Caki2 (cell line): ENCODE data around the gene CASKIN2. TPM values are rescaled to one million over a fixed set of nuclear protein-coding genes. Genes with fewer than 3 reads are reported as not detected.

Source experiments
- DNase-seq: peaks from one replicate; pipeline ENCODE4 v3.0.0-alpha.2; 2015; ENCODE audit warnings: low read depth
- in situ Hi-C: cut with HindIII; loops from 2 replicates; pipeline ENCODE4 v1.10.0; 2016; ENCODE audit warnings: low sequenced_read_pairs, low pct_unique_long_range_greater_than_20kb, mixed read lengths
- total RNA-seq: library from RNA; depleted of rRNA; stranded (reverse); fragments of >200 nt; shearing (Covaris generic); gene quantifications from 2 replicates; pipeline ENCODE4 v1.2.3, GENCODE V29; 2014; ENCODE audit warnings: low replicate concordance

CASKIN2 gene
- total RNA-seq, 1 experiment from 2014 or later, result 12.9 TPM

DNA sequence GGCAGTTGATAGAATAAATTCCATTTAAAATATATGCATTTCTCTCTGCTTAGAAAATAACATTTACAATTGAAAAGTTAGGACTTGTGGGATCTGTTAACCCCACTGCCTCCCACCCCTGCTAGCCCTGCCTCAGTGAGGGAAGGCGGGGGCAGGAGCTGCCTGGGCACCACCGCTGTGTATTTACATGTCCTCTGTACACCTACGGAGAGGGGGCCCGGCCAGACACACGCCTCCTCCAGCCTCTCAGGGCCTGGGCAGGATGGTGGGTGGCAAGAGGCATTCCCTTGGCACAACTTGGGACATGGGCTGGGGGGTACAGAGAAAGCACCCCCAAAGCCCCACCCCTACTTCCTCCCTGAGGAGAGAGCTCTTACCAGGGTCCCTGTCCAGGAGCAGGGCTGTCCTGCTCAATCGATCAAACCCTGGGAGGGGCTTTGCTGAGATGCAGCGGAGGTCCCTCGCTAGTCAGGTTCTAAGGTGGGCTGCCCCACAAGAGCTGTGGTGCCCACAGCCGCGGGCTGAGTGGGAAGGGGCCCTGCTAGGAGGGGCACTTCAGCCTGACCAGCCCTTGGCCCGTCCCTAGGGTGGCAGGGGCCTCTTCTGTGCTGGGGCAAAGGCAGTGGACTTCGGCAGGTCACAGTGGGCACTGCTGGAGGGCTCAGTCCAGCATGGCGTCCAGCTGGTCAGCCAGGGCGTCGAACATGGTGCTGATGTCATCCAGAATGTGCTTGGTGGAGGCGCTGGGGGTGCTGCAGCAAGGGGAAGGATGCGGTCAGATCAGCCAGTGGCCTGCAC lies 14.7 kb downstream of the CASKIN2 start:
- DNase-seq, result no peak

DNA sequence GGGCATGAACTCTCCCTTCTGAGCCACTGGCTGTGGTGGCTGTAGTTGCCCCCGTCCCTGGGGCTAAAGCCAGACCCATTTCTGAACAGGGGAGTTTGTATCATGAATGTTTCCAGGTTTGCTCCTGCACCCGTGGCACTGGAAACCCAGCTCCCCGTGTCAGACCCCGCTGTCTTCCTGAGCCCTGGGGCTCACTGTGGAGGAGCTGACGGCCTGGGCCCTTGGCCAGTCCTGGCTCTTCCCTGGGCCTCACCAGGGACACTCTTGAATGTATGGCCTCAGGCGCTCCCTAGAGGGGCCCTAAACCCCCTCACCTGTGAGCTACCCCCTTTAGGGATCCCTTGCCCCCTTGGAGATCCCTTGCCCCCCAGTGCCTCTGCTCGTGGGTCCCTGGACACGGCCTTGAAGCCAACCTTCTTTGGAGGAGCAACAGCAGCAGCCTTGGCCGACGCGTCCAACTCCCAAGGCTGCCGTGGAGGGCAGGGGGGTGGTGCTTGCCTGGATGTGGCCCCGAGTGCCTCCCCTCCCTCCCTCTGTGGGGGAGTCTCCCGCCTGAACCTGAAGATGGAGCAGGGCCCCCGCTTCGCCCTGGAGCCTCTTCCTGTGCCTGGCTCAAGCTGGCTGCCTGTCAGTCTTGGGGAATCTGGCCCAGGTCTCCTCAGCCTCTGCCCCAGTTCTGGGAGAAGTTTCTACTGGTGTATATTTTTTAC lies 15.9 kb downstream of the CASKIN2 start:
- DNase-seq, result no peak
- in situ Hi-C loops, result no loop called here

More for the DNA sequence above, 14.7 kb downstream of the CASKIN2 start:
- in situ Hi-C loops, result no loop called here

DNA sequence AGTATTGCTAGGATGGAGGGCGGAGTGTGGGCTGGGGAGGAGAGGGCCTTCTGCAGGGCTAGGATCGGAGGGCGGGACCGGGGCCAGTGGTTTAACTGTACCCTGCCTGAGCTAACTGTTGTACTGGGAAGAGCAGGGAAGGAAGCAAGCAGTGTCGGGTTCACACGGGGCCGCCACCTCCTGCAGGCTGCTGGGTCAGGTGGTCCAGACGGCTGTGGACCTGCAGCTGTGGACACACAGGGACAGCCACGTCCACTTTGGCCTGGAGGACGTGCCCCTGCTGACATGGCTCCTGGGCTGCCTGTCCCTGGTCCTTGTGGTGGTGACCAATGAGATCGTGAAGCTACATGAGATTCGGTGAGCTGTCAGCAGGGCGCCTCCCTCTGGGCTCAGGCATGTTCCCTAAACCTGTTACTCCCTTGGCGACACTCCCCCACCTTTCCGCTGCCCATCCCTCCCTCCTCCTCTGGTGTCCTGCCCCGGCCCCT lies 16.6 kb downstream of the CASKIN2 start:
- DNase-seq, result no peak
- in situ Hi-C loops, result no loop called here

DNA sequence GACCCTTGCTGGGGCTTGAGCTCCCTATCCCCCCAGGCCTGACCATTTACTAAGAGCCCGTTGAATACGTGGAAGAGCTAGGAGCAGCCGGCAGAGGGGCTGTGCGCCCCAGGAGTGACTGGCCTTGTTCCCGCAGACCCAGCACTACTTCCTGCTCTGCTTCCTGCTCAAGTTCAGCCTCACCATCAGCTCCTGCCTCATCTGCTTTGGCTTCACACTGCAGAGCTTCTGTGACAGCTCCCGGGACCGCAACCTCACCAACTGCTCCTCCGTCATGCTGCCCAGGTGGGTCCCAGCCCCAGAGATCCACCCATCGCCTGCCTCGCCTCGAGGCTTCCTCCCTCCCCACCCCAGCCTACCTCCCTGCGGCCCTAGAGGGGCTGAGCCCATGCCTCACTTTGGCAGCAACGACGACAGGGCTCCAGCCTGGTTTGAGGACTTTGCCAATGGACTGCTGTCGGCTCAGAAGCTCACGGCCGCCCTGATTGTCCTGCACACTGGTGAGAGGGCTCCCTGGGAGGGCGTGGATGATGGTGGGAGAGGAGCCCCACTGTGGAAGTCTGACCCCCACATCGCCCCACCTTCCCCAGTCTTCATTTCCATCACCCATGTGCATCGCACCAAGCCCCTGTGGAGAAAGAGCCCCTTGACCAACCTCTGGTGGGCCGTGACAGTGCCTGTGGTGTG lies 17.2 kb downstream of the CASKIN2 start:
- DNase-seq, result no peak
- in situ Hi-C loops, result no loop called here

DNA sequence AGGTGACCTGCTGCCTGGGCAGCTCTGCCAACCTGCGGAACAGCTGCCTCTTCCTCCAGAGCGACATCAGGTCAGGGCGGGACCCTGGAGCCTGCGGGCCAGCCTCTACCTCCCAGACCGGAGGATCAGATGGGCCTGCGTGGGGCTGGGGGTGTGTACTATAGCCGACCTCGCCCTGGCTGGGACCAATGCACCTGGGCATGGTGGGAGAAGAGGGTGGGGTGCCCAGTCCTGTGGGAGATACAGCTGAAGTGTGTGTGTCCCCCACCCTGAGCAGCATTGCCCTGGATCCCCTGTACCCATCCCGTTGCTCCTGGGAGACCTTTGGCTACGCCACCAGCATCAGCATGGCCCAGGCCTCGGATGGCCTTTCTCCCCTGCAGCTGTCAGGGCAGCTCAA lies 19.3 kb downstream of the CASKIN2 start:
- no peak for DNase-seq
- in situ Hi-C loops, result no loop called here

DNA sequence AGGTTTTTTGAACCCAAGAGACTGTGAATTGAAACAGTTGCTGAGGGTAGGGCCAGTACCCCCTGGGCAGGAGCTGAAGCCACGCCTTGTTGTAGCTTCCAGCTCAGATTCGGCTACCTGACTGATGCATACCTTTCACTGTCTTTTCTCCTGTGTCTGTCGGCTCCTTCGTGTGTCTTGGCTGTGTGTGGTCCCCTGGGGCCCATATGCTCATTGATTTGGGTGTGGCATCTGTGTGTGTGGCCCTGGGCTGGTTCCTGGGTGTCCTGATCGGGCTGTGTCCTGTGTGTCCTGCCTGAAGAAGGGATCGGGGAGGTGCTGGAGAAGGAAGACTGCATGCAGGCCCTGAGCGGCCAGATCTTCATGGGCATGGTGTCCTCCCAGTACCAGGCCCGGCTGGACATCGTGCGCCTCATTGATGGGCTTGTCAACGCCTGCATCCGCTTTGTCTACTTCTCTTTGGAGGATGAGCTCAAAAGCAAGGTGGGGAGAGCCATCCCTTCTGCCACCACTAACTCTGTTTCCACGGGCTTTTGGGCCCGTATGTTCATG lies 20.9 kb downstream of the CASKIN2 start:
- in situ Hi-C loops, result no loop called here
- no peak for DNase-seq

DNA sequence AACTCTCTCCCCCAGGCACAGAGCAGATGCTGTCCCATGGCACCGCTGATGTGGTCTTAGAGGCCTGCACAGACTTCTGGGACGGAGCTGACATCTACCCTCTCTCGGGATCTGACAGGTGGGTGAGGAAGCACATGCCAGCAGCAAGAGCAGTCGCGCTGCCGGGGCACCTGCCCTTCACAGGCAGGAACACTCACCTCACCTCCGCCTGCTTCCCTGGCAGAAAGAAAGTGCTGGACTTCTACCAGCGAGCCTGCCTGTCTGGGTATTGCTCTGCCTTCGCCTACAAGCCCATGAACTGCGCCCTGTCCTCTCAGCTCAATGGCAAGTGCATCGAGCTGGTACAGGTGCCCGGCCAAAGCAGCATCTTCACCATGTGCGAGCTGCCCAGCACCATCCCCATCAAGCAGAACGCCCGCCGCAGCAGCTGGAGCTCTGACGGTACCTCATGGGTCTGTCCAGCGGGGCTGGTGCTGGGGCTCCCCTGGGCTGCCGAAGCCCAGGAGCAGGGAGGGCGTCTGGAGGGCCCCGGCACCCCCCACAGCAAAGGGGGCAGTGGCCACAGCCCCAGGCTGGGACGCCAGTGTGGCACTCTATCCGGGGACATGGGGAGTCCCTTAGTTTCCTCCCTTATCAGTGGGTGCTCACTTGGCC lies 21.7 kb downstream of the CASKIN2 start:
- DNase-seq, result no peak
- in situ Hi-C loops, result no loop called here

DNA sequence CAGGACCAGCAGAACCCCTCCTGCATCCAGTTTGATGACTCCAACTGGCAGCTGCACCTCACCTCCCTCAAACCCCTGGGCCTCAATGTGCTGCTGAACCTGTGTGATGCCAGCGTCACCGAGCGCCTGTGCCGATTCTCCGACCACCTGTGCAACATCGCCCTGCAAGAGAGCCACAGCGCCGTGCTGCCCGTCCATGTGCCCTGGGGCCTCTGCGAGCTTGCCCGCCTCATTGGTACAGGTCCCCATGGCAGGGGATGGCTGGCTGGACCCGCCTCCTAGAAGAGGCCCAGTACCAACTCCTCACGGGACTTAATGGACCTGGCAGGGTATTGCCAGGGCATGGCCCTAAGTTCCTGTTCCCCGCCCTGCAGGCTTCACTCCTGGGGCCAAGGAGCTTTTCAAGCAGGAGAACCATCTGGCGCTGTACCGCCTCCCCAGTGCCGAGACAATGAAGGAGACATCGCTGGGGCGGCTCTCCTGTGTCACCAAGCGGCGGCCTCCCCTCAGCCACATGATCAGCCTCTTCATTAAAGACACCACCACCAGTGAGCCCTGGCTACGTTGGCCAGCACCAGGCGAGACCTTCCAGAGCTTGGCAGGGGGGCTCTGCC lies 22.7 kb downstream of the CASKIN2 start:
- DNase-seq, result no peak
- in situ Hi-C loops, result no loop called here

DNA sequence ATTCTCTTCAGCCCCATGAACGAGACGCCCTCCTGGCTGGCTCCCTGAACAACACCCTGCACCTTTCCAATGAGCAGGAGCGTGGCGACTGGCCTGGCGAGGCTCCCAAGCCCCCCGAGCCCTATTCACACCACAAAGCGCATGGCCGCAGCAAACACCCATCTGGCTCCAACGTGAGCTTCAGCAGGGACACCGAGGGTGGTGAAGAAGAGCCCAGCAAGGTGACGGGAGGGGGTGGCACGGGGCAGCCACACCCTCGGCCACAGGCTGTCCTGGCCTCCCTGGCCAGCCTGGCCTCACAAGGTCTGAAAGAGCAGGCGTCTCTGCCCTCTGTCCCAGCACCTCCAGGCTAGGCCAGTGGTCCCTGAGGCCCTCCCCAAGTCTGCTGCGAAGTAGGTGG lies 23.7 kb downstream of the CASKIN2 start:
- no peak for DNase-seq
- in situ Hi-C loops, result no loop called here

DNA sequence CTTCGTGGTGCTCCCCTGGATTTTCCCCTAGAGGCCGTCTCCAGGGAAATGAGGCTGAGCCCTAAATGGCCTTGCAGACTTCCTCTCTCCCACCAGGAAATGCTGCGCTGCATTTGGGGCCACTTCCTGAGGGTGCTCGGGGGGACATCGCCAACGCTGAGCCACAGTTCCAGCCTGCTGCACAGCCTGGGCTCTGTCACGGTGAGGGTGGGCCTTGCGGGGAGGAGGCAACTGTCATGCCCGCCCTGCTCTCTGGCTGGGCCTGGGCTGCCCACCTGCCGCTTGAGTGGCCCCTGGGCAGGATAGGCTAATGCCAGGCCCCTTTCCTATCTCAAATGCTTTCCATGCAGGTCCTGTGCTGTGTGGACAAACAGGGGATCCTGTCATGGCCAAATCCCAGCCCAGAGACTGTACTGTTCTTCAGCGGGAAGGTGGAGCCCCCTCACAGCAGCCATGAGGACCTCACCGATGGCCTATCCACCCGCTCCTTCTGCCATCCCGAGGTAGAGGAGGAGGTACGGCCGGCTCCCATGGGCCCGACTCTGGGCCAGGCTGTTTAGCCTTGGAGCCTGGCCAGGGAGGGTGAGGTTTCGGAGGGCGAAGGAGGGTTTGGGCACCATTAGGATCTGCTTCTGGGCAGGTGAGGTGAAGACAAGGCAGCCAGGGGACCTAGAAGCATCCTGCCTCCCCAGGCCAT lies 24.2 kb downstream of the CASKIN2 start:
- DNase-seq, result no peak
- in situ Hi-C loops, result no loop called here

DNA sequence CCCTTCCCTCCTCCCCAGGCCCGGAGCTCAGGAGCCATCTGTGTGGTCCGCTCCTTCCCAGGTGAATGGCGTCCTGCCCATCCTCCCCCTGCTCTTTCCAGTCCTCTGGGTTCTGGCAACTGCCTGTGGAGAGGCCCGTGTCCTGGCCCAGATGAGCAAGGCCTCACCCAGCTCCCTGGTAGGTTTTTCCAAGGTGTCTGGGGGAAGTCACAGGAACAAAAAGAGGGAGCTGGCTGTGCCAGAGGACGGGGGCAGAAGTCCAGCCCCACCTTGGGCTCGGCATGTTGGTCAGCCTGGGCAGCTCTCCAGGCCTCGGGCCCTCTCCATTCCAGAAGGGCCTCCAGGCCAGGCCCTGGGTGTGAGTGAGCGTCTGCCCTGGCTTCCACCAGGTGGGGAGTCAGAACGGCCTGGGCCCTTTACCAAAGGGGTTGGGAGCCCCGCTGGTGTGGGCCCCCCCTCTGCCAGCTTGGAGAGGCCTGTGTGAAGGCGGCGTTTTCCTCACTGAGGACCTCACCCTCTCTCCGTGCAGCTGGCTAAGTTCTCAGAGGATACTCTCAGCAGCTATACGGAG lies 25.1 kb downstream of the CASKIN2 start:
- in situ Hi-C loops, result no loop called here
- no peak for DNase-seq

DNA sequence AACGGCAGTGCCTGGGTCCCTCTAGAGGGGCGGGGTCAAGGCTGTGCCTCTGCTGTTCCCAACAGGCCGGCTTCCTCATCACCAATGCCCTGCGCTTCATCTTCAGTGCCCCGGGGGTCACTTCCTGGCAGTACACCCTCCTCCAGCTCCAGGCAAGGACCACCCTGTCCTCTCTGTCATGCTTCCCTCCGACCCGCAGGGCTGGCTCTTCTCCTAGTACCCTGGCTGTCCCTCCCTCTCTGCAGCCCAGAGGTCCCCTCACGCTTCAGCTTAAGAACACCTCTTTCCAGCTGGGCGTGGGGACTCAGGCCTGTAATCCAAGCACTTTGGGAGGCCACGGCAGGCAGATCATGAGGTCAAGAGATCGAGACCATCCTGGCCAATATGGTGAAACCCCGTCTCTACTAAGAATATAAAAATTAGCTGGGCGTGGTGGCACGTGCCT lies 25.8 kb downstream of the CASKIN2 start:
- DNase-seq, result no peak
- in situ Hi-C loops, result no loop called here

DNA sequence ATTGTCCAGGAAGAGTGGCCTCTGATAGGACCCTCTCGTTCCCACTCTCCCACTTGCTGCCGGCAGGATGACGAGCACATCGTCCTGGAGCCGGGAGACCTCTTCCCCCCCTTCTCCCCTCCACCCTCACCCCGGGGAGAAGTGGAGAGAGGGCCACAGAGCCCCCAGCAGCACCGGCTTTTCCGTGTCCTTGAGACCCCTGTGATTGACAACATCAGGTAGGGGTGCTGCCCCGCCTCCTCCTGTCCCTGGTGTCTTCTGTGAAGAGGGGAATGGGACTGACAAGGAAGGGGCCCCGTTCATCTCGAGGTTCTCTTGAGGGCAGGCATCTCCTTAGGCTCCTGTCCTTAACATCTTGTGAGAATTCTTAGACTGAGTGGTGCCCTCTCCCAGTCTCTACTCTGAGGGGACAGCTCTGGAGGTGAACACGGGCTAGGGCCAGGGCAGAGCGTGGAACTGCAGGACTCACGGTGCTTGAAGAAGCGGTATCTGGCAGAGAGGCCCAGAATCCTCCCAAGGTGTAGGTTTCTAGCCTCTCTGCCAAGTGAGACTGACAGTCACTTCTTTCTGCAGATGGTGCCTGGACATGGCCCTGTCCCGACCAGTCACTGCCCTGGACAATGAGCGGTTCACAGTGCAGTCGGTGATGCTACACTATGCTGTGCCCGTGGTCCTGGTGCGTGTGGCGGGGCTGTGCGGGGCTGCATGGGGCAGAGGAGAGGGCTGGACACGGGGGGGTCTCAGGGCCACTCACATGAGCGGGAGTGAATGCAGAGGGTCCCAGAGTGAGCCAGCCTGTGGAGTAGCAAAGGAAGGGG lies 26.4 kb downstream of the CASKIN2 start:
- no peak for DNase-seq
- in situ Hi-C loops, result no loop called here

DNA sequence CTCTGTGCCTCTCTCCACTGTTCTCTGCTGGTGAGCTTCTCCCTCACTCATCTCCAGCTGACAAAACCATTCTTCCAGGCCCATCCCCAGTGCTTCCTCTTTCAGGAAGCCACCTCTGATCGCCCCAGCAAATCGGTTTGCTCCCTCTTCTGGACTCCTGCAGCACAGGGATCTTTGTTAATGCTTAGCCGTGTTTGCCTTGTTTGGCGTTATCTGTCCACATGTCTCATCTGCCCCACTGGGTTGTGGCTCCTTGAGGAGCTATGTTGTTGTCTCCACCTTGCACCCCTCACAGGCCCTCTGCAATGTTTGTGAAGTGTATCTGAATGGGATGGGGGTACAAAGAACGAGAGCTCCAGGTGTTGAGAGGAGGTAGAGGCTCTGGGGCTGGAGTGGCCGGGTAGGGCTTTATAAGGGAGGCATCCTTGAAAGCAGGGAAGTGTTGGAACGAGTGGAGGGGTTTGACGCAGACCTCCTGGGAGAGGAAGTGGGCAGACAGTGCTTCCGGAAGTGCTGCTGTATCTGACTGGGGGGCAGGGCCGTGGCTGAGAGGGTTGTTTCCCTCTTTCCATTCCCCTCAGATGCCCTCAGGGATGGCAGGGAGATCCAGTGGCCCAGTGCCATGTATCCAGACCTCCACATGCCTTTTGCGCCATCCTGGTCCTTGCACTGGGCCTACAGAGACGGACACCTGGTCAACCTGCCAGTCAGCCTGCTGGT lies 27.8 kb downstream of the CASKIN2 start:
- in situ Hi-C loops, result no loop called here
- no peak for DNase-seq

DNA sequence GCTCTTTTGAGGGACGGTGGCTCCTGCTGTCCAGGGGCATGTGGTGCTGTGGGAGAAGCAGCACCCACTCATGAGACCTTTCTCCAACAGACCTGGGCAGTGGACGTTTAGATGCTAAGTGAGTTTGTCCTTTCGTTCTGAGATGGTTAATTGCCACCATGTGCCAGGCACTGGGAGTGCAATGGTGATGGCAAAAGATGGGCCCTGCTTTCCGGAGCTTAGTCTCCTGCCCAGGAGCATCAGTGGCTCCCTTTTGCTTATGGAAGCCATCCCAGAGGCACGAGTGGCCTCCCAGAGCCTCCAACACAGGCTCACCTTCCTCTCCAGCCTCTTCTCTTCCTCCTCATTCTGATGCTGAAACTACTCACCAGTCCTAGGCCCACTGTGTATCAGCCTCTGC lies 28.4 kb downstream of the CASKIN2 start:
- in situ Hi-C loops, result no loop called here
- DNase-seq, result no peak

DNA sequence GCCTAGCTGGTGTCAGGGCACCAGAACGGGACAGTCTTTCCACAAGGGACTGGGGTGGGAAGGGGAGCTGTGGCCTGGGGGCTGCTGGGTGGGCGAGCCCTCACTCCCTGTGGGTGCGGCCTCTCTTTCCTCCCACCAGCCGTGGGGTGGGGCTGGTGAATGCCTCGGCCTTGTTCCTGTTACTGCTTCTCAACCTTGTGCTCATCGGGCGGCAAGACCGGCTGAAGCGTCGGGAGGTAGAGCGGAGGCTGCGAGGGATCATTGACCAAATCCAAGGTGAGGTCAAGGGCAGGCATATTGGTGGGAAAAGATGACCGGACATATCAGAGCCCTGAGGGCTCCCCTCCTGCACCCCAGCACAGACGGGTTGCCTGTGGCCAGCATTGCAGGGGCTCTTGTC lies 29.2 kb downstream of the CASKIN2 start:
- in situ Hi-C loops, result no loop called here
- DNase-seq, result no peak
